GM18519 (cell line): ENCODE results near the gene TGFB1I1.
"Not testable (repeated sequence)": the region's sequence is repeated elsewhere in the genome, so short reads cannot be mapped to it uniquely, and the experiment has no call there.

Experiments
- ATAC-seq: cut with Tn5 transposase; IDR thresholded peaks from one replicate; pipeline ENCODE4 v1.9.1; 2021; ENCODE audit warnings: mild to moderate bottlenecking, moderate library complexity; ENCODE audit not compliant: unreplicated experiment, low FRiP score

Gene TGFB1I1

DNA sequence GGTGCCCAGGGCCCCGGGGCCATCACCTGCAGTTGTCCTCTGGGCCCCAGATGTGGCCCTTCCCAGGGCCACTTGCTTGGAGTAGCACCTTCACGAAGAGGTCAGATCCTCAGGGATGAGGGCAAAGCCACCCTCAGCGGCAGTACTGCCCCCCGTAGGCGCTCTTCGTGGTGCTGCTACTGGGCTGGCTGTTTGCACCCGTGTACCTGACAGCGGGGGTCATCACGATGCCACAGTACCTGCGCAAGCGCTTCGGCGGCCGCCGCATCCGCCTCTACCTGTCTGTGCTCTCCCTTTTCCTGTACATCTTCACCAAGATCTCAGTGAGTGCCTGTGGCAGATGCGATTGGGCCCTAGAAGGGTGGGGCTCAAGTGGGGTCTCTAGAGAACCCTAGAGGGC lies 13.6 kb downstream of the TGFB1I1 start:
- ATAC-seq, result no peak

- no peak for ATAC-seq
These were observed 14.1 kb downstream of the TGFB1I1 start for GRCh38 chr16:31486045-31486444.

GRCh38 chr16:31487071-31487719 lies 15.2 kb downstream of the TGFB1I1 start:
- ATAC-seq, result no peak

- peak; percentile 68 for ATAC-seq
These were observed 15.9 kb downstream of the TGFB1I1 start for GRCh38 chr16:31487720-31488467.

DNA sequence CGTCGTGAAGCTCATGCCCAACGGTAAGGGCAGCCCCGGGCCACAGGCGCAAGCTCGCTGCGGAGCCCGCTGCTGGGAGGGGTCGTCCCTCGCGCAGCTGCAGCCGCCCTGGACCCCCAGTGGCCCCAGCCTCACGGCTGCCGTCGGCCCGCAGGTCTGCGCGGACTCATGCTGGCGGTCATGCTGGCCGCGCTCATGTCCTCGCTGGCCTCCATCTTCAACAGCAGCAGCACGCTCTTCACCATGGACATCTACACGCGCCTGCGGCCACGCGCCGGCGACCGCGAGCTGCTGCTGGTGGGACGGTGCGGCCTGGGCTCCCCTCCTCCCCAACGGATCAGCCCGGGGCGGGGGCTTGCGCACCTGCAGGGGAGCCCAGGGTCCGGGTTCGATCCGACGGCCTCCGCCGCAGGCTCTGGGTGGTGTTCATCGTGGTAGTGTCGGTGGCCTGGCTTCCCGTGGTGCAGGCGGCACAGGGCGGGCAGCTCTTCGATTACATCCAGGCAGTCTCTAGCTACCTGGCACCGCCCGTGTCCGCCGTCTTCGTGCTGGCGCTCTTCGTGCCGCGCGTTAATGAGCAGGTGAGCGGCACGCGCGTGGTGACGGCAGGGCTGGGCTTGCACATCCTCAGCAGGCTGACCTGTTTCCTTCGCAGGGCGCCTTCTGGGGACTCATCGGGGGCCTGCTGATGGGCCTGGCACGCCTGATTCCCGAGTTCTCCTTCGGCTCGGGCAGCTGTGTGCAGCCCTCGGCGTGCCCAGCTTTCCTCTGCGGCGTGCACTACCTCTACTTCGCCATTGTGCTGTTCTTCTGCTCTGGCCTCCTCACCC lies 16.7 kb downstream of the TGFB1I1 start:
- ATAC-seq, result no peak

- no peak for ATAC-seq
These were observed 17.3 kb downstream of the TGFB1I1 start for GRCh38 chr16:31489298-31489564.

GRCh38 chr16:31489616-31490584 lies 17.9 kb downstream of the TGFB1I1 start:
- ATAC-seq, result no peak

DNA sequence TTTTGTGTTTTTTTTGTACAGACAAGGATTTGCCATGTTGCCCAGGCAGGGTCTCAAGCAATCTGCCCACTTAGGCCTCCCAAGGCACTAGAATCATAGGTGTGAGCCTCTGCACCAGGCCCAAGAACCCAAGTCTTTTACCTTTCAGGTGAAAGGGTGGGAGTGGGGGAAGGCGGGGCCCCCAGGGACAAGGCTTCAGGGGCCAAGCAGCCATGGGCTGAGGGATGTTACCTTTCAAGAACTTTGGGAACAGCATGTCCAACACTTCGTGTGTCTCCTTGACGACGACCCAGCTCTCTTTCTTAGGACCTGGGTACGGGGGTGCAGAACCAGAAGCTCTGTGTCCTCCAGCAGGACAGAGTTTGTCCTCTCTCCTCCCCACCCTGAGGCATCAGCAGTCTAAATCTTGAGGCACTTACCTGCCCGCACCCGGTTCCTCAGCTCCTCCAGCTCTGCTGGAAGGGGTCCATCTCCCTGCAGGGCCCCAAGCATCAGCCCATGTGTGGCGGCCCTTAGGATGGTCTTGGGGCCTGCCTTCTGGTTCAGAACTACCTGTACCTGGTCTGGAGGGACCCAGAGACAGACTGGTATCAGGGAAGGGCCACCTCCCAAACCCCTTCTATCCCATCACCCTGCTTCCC lies 19.9 kb downstream of the TGFB1I1 start:
- ATAC-seq, result no peak

DNA sequence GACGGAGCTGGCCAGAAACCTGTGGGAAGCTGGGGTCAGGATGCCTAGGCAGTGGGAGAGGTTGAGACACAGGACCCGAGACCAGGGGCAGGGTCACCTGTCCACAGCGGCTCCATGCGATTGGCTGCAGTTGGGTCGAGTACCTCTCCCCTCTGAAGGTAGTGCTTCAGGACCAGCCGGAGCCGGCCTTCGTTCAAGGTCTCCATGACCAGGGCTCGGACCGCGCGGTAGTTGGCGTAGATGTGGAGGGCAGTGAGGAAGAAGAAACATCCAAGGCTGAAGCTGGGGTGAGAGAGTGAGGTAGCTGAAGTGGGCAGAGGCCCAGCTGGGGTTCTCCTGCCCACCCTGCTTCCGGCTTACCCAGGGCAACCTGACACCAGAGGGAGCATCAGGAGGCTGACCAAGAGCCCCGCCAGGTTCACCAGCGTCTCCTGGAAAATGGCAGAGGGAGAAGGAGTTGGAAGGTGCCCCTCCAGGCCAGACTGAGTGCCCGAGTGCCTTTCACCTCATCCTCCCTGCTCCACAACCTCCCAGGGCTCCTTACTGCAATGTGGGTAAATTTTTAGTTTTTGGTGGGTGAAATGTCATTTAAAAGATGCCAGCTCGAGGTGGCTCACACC lies 21.7 kb downstream of the TGFB1I1 start:
- ATAC-seq, result no peak

GRCh38 chr16:31496670-31497069 lies 24.7 kb downstream of the TGFB1I1 start:
- ATAC-seq, result no peak

DNA sequence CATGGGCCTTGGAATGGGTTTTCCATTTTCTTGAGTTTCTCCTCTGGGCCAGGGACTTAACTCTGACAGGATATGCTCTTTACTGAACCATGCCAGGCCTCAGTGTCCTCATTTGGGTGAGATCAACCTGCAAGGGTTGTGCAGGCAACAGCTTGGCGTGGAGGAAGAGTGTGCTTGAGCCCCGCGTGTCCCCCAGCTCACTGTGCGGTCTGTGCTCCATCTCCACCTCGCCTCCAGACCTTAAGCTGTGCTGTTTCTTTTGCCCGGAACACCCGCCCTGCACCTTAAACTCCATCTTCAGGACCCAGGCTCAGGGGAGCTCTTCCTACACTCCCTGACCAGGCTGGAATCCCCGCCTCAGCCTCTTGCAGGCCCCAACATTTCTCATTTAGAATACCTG lies 26.5 kb downstream of the TGFB1I1 start:
- no peak for ATAC-seq

DNA sequence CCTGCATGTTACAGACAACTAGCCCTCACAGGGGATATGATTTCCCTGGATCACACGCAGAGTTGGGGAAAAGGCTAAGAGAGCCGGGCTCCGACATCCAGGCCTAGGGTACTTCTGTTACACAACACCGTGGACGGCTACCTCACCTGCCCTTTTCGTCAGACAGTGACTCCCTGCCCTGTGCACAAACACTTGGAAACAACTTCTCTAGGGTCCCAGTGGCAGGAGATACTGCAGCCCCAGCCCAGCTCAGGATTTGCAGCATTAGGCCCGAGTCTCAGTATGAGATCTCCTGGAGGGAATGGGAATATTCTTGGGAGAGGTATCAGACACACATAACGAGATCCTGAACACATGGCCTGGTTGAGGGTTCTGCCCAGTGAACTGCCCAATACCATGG lies 28.0 kb downstream of the TGFB1I1 start:
- ATAC-seq, result no peak

DNA sequence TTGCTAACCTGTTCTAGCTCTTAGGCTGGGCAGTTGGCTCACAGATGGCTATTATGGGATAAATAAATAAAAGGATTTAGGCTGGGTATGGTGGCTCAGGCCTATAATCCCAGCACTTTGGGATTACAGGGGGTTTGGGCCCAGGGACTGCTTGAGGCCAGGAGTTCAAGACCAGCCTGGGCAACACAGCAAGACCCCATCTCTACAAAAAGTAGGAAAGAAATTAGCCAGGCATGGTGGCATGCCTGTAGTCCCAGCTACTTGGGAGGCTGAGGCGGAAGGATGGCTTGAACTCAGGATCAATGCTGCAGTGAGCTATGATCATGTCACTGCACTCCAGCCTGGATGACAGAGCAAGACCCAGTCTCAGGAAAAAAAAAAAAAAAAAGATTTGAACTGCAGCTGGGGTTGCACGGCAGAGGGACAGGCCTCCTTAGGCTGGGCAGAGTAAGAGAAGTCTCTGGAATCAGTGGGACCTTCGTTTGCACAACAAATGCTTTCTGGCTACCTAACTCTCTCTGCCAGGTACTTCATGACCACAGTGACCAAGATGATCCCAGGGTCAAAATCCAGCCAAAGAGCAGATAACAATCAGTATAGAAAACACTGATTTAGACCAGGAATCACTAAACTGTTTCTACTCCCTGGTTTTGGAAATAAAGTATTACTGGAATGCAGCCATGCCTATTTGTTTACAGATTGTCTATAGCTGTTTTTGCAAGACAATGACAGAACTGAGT lies 29.4 kb downstream of the TGFB1I1 start:
- no peak for ATAC-seq

GRCh38 chr16:31501966-31502348 lies 30.0 kb downstream of the TGFB1I1 start:
- ATAC-seq, result no peak

DNA sequence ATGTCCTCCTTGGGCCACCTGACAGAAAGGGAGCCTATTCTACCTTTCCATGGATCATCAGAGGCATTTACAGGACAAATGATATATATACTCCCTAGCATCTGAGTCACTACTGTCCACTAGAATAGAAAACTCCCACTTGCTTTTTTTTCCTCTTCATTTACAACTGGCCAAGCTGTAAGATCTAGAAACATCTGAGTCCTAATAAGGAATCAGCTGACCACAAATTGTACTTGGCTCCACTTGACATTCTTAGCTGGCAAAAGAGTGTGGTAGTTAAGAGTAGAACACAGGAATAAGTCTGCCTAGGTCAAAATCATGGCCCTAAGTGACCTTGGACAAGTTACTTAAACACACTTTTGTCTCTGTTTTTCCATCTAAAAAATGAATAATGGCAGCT lies 31.0 kb downstream of the TGFB1I1 start:
- ATAC-seq, result no peak

DNA sequence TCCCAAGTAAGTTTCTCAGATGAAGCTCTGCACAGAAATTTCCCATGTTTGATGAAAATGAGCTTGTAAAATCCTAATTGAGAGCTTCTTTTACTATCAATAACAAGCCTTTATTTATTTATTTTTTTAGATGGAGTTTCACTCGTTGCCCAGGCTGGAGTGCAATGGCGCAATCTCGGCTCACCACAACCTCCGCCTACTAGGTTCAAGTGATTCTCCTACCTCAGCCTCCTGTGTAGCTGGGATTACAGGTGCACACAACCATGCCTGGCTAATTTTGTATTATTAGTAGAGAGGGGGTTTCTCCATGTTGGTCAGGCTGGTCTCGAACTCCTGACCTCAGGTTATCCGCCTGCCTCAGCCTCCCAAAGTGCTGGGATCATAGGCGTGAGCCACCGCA lies 31.6 kb downstream of the TGFB1I1 start:
- not testable (repeated sequence) for ATAC-seq

GRCh38 chr16:31504159-31504558 lies 32.2 kb downstream of the TGFB1I1 start:
- no peak for ATAC-seq

DNA sequence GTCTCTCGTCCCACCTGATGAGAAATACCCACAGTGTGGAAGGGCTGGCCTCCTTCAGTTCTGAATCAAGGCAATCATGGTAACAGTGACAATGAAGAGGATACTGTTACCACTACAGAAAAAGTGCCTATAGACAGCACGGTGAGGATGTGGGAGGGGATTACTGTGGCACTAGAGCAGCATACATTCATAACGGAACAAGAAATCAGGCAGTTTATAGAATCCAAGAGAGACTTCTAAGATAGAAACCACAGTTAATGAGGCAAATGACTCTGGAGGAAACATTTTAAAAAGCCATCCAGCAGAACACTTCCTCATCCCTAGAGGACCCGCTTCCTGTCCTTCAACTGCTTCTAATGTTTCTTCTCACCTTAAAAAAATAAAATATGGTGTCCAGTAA lies 33.5 kb downstream of the TGFB1I1 start:
- peak; percentile 81 for ATAC-seq

GRCh38 chr16:31507617-31507928 lies 35.6 kb downstream of the TGFB1I1 start:
- no peak for ATAC-seq
